Measurements from ENCODE around the gene HEPACAM.

DNA sequence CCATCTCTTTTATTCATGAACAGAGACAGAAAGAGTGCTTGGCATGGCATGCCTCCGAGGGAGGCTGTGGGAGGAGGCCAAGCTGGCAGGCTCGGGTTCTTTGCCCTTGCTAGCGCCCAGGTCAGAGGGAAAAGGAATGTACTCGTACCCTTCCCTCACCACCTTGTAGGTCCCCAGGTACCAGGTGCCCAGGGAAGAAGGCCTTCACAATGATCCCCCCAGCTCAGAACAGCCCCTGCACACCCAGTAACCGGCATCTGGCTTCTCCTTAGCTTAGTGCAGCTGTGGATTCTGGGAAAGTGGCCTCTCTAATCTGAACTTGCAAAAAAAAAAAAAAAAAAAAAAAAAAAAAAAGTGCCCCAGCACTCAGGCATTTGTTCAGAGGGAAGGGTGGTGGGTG is 15.5 kb downstream of the HEPACAM start:
- TF ChIP-seq POLR2A (IDR thresholded peaks at IDR 0.05; ENCODE audit: low read length) (no peak), GATA1 (IDR thresholded peaks at IDR 0.05; ENCODE audit: low read depth, low read length) (no peak)
